ENCODE measurements around the gene TNIK.

Gene TNIK

DNA sequence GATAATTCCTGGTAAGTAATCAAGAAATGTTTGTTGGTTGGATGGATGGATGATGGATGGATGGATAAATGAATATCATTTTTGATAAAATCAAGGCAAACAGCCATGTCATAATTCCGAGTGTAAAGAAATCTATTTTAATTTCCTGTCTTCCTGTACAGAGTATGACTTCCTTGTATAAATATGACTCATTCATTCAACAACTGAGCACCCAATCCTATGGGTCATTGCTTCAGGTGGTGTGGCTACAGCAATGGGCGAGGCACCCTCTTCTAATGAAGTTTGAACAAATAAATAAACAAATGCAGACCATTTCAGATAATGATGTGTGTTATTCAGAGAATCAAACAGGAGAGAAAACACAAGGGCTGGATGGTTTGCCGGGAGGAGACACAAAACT lies 198.7 kb downstream of the TNIK start:
- H3K4me3 ChIP-seq, result no peak overlapping the region
- TF ChIP-seq, protein P1, sequence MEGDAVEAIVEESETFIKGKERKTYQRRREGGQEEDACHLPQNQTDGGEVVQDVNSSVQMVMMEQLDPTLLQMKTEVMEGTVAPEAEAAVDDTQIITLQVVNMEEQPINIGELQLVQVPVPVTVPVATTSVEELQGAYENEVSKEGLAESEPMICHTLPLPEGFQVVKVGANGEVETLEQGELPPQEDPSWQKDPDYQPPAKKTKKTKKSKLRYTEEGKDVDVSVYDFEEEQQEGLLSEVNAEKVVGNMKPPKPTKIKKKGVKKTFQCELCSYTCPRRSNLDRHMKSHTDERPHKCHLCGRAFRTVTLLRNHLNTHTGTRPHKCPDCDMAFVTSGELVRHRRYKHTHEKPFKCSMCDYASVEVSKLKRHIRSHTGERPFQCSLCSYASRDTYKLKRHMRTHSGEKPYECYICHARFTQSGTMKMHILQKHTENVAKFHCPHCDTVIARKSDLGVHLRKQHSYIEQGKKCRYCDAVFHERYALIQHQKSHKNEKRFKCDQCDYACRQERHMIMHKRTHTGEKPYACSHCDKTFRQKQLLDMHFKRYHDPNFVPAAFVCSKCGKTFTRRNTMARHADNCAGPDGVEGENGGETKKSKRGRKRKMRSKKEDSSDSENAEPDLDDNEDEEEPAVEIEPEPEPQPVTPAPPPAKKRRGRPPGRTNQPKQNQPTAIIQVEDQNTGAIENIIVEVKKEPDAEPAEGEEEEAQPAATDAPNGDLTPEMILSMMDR (IDR thresholded peaks at IDR 0.05), result no peak
- H3K27ac ChIP-seq, result no peak overlapping the region
- no peak for DNase-seq (ENCODE audit: low spot score)

DNA sequence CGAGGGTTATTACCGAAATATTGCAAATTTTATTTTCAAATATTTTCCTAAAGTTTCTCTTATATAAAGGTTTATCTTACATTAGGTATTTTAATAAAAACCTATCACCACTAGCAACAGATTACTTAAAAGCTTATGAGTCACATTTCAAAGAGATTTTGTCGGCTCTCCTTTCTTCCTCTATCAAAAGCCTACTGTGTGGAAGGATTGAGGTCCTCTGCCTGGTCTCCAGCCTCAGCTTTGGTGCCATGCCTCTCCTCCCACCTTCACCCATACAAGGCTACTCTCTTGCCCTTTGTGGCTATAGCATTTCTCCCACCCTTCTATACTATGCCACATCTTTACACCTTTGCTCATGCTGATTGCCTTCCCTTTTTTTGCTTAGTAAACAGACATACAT lies 199.3 kb downstream of the TNIK start:
- no peak for DNase-seq (ENCODE audit: low spot score)
- TF ChIP-seq, protein P1 (IDR thresholded peaks at IDR 0.05), result no peak
- no peak overlapping the region for H3K27ac ChIP-seq
- no peak overlapping the region for H3K4me3 ChIP-seq

DNA sequence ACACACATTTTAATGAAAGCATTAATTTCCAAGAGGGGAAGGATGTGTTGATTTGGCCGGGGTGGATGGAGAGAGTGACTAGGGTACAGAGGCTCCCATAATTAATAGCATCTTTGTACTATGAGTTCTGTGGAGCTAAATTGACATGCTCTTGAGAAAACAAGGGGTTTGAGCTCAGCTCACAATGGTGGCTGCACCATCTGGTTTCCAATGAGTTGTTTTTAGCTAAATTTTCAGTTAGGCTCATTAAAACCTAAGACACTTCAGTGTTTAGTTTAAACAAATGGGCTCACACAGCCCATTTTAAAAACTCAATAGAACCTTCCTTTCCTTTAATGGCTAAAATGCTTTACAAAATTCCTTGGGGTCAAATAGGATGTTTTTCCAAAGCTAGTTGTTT lies 199.7 kb downstream of the TNIK start:
- Histone ChIP-seq H3K4me3 (no peak overlapping the region), H3K27ac (no peak overlapping the region)
- TF ChIP-seq, protein P1 (IDR thresholded peaks at IDR 0.05), result no peak
- no peak for DNase-seq (ENCODE audit: low spot score)

DNA sequence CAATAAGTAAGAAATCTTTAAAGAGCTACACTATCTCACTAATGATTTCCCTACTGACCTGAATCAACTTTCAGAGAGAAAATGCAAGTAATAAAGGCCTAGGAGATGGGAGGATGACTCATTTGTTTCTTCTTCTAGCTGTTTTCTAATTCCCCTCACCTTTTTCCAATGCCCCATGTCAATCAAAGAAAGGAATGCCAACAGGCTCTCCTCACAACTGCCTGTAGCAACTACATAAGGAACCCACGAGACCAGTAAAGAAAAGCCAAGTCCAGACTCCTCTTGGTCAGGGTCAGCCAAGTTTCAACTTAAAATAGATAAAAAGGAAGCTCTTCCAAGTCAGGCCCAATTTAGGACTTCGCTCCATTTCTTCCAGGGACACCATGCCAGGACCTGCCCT lies 201.9 kb downstream of the TNIK start:
- no peak overlapping the region for H3K4me3 ChIP-seq
- H3K27ac ChIP-seq, result no peak overlapping the region
- DNase-seq (ENCODE audit: low spot score), result no peak
- TF ChIP-seq, protein P1 (IDR thresholded peaks at IDR 0.05), result no peak

DNA sequence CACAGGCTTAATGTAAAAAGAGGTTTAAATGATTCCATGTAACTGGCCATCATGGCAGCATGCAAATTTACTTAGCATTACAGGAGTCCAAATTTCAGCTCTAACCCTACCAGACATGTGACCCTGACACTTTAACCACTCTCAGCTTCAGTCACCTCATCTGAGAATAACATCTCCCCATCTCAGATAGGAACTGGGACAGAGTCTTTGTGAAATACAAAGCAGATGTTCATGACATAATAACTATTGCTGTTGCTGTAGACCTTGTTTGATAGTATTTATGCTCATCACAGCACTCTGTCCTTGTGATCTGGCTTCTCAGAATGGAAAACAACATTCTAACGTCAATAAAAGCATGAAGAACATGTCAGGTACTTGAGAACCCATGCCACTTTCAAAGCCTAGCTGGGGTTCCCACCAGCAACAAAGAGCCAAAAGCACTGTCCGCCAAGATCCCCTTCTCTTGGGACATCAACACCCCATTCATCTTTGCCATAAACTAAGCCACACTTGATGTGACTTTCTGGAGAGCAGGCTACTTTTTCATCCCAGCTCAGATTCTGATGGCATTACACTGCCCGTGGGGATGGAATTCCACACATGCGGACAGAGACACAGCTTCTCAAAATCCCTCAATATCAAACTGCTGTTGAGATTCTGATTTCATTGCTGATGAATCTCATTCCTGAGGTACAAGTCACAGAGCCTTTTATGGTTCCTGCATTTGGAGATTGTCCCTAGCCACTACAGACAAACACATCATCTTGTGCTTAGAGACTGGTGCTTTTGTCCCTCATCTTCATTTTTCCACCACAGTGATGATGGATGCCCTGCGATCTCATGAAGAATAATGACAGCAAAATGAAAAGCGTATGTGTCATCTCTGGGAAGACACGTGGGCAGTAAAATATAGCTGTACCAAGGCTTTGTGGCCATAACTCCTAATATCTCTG lies 202.7 kb downstream of the TNIK start:
- Histone ChIP-seq H3K4me3 (no peak overlapping the region), H3K27ac (no peak overlapping the region)
- no peak for DNase-seq (ENCODE audit: low spot score)
- TF ChIP-seq, protein P1 (IDR thresholded peaks at IDR 0.05), result no peak

DNA sequence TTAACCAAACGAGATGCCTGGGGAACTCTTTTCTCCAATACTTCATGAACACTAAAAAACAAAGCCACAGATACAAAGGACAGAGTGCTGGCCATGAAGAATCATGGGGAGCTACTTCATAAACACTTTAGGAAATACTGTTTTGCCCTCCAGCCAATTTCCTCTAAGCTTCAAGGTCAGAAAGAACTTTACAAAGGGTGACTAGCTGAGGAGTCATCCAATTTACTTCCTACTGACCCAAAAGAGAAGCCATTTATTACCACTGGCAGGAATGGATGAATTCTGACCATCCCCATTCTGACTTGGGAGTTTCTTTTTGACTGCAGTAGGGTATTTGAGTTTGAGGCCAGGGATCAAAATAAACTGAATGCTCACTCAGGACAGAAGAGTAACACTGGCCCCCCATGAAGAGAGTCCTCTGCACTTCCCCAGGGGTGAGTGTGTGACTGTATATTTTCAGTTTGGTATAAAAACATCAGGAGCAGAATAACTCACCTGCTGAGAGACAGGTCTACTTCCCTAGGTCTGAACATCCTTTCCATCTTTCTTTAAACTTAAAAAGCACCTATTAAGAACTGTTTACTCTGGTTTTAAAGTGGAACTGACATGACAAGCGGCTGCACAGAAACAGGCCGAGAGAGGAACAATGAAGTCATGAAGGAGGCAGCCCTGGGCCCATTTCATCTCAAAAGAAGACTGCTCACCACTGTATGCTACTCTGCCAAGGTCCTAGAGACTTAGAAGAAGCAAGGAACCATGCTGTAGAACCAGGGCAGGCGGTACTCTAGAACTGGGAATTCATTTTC lies 203.6 kb downstream of the TNIK start:
- TF ChIP-seq, protein P1 (IDR thresholded peaks at IDR 0.05), result no peak
- Histone ChIP-seq H3K4me3 (no peak overlapping the region), H3K27ac (no peak overlapping the region)
- no peak for DNase-seq (ENCODE audit: low spot score)

All from coronary artery (tissue), 2 donors.